ENCODE data around the gene WDPCP.

DNA sequence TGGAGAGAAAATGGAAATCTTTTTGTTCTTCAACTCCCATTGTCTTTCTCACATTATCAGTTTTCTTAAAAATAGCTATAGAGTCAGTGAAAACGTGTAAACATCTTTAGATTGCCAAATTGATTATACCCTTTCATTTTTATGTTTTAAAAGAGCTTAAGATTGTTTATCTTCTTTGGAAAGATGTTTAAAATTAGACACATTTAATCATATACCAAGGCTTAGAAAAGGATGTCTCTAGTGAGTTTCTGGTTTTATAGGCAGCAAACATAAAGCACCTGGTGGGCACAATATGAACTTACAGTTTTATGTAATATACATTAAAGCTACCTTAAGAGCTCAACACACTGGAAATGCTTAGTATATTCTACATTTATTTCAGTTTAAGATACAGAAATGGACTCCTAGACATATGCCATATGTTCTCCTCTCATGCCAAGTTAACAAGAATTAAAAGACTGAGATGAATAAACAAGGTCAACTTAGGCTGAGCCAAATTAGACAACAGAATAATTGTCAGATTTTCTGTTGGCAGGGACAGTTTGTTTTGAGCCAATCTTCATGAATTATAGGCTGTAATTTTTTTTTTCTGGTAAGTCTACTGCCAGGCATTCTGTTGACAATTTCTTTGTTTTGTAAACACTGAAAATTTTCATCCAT is 425.0 kb downstream of the WDPCP start:
- TF ChIP-seq POLR2A (IDR thresholded peaks at IDR 0.05; ENCODE audit: low read depth, low read length) (no peak), TAF1 (IDR thresholded peaks at IDR 0.05; ENCODE audit: borderline replicate concordance, low read depth, low read length) (no peak), POLR2AphosphoS5 (IDR thresholded peaks at IDR 0.05; ENCODE audit: low read depth, low read length) (no peak)
